CD4-positive, alpha-beta T cell (primary cell): Measurements from ENCODE around the gene TMEM74B. TPM values are rescaled to one million over a fixed set of nuclear protein-coding genes. Genes with fewer than 3 reads are reported as not detected.

Experiments used
- ATAC-seq: fragments of 200-7000 bp; cut with Tn5 transposase; one replicate; pipeline ENCODE4 v1.10.0; 2022; ENCODE audit warnings: mild to moderate bottlenecking; ENCODE audit not compliant: poor library complexity
- CTCF ChIA-PET: fragments of 350-600 bp; sonication (Branson Sonifier 250); formaldehyde crosslinking; loops from one replicate; lab custom pipeline; 2021; ENCODE audit warnings: antibody characterized with exemption, inconsistent platforms; lab: Charles Lee
- POLR2A ChIA-PET: fragments of 350-600 bp; sonication (Branson Sonifier 250); formaldehyde crosslinking; loops from one replicate; lab custom pipeline; 2021; ENCODE audit warnings: antibody characterized with exemption, inconsistent platforms; lab: Charles Lee
- DNase-seq, 14 experiments: peaks; one replicate each; pipeline ENCODE4 v3.0.0-alpha.2; 2013 to 2020; ENCODE audit warnings: mixed read lengths in 2 of 14
- H3K27ac ChIP-seq, 2 donors: one replicate each; pipeline versions ENCODE4 v1.5.1 to v1.7.0; 2013; ENCODE audit warnings: low read length in 2 of 2, low read depth in 1 of 2, mild to moderate bottlenecking in 1 of 2
- H3K27me3 ChIP-seq, 2 experiments: 1 replicate in 1 of 2; 2 replicates in 1 of 2; pipeline versions ENCODE4 v1.6.1 to v1.7.0; 2013; ENCODE audit warnings: low read length in 2 of 2, control low read depth in 1 of 2, mild to moderate bottlenecking in 1 of 2, moderate library complexity in 1 of 2; ENCODE audit not compliant: insufficient read depth in 2 of 2, control insufficient read depth in 1 of 2
- H3K36me3 ChIP-seq: one replicate; pipeline ENCODE4 v1.6.1; 2013; ENCODE audit warnings: low read length, control low read depth; ENCODE audit not compliant: insufficient read depth
- H3K4me1 ChIP-seq: one replicate; pipeline ENCODE4 v1.6.1; 2013; ENCODE audit warnings: low read length, control low read depth; ENCODE audit not compliant: insufficient read depth
- H3K4me3 ChIP-seq: one replicate; pipeline ENCODE4 v1.5.1; 2013; ENCODE audit warnings: mild to moderate bottlenecking, low read length, moderate library complexity
- H3K9me3 ChIP-seq, 2 experiments: 1 replicate in 1 of 2; 2 replicates in 1 of 2; pipeline versions ENCODE4 v1.6.1 to v1.7.0; 2013; ENCODE audit warnings: low read length in 2 of 2, mild to moderate bottlenecking in 2 of 2, control low read depth in 1 of 2, moderate library complexity in 1 of 2; ENCODE audit not compliant: control insufficient read depth in 1 of 2, insufficient read depth in 1 of 2
- H3K27ac Mint-ChIP-seq: one replicate; pipeline ENCODE4 v1.8.0; 2020; ENCODE audit warnings: mixed read lengths
- H3K27me3 Mint-ChIP-seq: one replicate; pipeline ENCODE4 v1.8.0; 2021; ENCODE audit warnings: mixed read lengths
- H3K36me3 Mint-ChIP-seq: one replicate; pipeline ENCODE4 v1.8.0; 2021; ENCODE audit warnings: low read depth, mixed read lengths
- H3K4me1 Mint-ChIP-seq: one replicate; pipeline ENCODE4 v1.8.0; 2021; ENCODE audit warnings: low read depth, mixed read lengths
- H3K4me3 Mint-ChIP-seq: one replicate; pipeline ENCODE4 v1.8.0; 2020; ENCODE audit warnings: mild to moderate bottlenecking, mixed read lengths
- H3K9me3 Mint-ChIP-seq: one replicate; pipeline ENCODE4 v1.8.0; 2020; ENCODE audit warnings: mixed read lengths
- intact Hi-C, 2 experiments: fragments of 100-400 bp; cut with DNase I in 1 of 2; cut with micrococcal nuclease in 1 of 2; formaldehyde crosslinking; loops; one replicate each; pipeline versions ENCODE4 v1.15.1 to v1.9.0; 2023 to 2025; cut with DNase I, micrococcal nuclease
- total RNA-seq, 174 experiments: library from RNA in 2 of 174; stranded (reverse) in 2 of 174; gene quantifications; one replicate each; pipeline ENCODE4 v1.2.3 and lab custom pipeline; 2021 to 2026
- TF ChIP-seq, protein P1 (sequence below): fragments of 200-600 bp; IDR thresholded peaks from one replicate; pipeline ENCODE4 v1.8.0; 2022; ENCODE audit warnings: antibody characterized with exemption, mild to moderate bottlenecking

Gene TMEM74B
- total RNA-seq, 2 experiments from 2014 or later: 0.17 TPM; not detected in 1

GRCh38 chr20:1204576-1204975 lies 19.8 kb upstream of the TMEM74B start:
- ATAC-seq: no peak
- POLR2A ChIA-PET: no interaction called here
- Histone ChIP-seq H3K4me1 (no peaks in the 10 kb centered on the region), H3K4me3 (no peak overlapping the region), H3K36me3 (no peaks in the 10 kb centered on the region), H3K27me3 (no peaks in the 10 kb centered on the region), H3K27ac (no peak overlapping the region), H3K9me3 (no peaks in the 10 kb centered on the region)
- intact Hi-C loops: no loop called here
- Mint-ChIP-seq H3K27me3 (peaks cover 3% of the 10 kb centered on the region), H3K9me3 (no peaks in the 10 kb centered on the region), H3K27ac (no peak overlapping the region), H3K4me3 (no peak overlapping the region), H3K4me1 (peaks cover 8% of the 10 kb centered on the region), H3K36me3 (no peaks in the 10 kb centered on the region)
- TF ChIP-seq, protein P1, sequence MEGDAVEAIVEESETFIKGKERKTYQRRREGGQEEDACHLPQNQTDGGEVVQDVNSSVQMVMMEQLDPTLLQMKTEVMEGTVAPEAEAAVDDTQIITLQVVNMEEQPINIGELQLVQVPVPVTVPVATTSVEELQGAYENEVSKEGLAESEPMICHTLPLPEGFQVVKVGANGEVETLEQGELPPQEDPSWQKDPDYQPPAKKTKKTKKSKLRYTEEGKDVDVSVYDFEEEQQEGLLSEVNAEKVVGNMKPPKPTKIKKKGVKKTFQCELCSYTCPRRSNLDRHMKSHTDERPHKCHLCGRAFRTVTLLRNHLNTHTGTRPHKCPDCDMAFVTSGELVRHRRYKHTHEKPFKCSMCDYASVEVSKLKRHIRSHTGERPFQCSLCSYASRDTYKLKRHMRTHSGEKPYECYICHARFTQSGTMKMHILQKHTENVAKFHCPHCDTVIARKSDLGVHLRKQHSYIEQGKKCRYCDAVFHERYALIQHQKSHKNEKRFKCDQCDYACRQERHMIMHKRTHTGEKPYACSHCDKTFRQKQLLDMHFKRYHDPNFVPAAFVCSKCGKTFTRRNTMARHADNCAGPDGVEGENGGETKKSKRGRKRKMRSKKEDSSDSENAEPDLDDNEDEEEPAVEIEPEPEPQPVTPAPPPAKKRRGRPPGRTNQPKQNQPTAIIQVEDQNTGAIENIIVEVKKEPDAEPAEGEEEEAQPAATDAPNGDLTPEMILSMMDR: no peak
- no peak for DNase-seq
- CTCF ChIA-PET: no interaction called here

- H3K27me3 Mint-ChIP-seq: no peaks in the 10 kb centered on the region
- H3K4me1 Mint-ChIP-seq: peaks cover 8% of the 10 kb centered on the region
- no peak overlapping the region for H3K27ac Mint-ChIP-seq
- ChIA-PET POLR2A (no interaction called here), CTCF (no interaction called here)
- Histone ChIP-seq H3K4me3 (no peak overlapping the region), H3K27ac (no peak overlapping the region), H3K9me3 (no peaks in the 10 kb centered on the region), H3K27me3 (no peaks in the 10 kb centered on the region), H3K36me3 (no peaks in the 10 kb centered on the region), H3K4me1 (no peaks in the 10 kb centered on the region)
- no peaks in the 10 kb centered on the region for H3K9me3 Mint-ChIP-seq
- ATAC-seq (no peak), DNase-seq (no peak)
- no peaks in the 10 kb centered on the region for H3K36me3 Mint-ChIP-seq
- intact Hi-C loops: no loop called here
- TF ChIP-seq, protein P1: no peak
- H3K4me3 Mint-ChIP-seq: no peak overlapping the region
These were observed 19.3 kb upstream of the TMEM74B start for GRCh38 chr20:1204113-1204512.

- ChIA-PET CTCF (no interaction called here), POLR2A (no interaction called here)
- H3K4me1 ChIP-seq: no peaks in the 10 kb centered on the region
- H3K36me3 Mint-ChIP-seq: no peaks in the 10 kb centered on the region
- H3K27ac Mint-ChIP-seq: no peak overlapping the region
- H3K27me3 Mint-ChIP-seq: no peaks in the 10 kb centered on the region
- H3K4me3 Mint-ChIP-seq: no peak overlapping the region
- H3K27ac ChIP-seq: no peak overlapping the region
- no peaks in the 10 kb centered on the region for H3K27me3 ChIP-seq
- no peak for ATAC-seq
- no peak for DNase-seq
- TF ChIP-seq, protein P1: no peak
- H3K9me3 ChIP-seq: no peaks in the 10 kb centered on the region
- H3K36me3 ChIP-seq: no peaks in the 10 kb centered on the region
- intact Hi-C loops: no loop called here
- peaks cover 8% of the 10 kb centered on the region for H3K4me1 Mint-ChIP-seq
- no peaks in the 10 kb centered on the region for H3K9me3 Mint-ChIP-seq
- H3K4me3 ChIP-seq: no peak overlapping the region
These were observed 18.8 kb upstream of the TMEM74B start for GRCh38 chr20:1203630-1204029.
